ENCODE measurements around the gene SUGCT.

DNA sequence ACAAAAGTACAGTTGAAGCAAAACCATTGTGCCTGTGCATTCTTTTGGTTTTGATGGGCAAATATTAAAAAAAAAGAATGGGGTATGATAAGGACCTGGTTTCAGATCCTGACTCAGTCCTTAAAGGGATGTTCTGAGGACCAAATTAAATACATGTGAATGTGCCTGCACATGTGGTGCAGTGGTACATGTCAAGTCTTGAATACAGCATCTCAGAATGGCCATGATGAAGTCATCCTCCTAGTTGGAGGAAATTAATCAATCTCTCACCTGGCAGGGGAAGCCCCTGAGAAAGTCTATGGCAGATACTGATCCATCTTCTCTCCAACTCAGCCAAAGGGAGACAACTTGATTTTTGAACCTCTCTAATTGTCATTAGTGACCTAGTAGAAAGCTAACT lies 207.0 kb downstream of the SUGCT start:
- TF ChIP-seq, protein P1, sequence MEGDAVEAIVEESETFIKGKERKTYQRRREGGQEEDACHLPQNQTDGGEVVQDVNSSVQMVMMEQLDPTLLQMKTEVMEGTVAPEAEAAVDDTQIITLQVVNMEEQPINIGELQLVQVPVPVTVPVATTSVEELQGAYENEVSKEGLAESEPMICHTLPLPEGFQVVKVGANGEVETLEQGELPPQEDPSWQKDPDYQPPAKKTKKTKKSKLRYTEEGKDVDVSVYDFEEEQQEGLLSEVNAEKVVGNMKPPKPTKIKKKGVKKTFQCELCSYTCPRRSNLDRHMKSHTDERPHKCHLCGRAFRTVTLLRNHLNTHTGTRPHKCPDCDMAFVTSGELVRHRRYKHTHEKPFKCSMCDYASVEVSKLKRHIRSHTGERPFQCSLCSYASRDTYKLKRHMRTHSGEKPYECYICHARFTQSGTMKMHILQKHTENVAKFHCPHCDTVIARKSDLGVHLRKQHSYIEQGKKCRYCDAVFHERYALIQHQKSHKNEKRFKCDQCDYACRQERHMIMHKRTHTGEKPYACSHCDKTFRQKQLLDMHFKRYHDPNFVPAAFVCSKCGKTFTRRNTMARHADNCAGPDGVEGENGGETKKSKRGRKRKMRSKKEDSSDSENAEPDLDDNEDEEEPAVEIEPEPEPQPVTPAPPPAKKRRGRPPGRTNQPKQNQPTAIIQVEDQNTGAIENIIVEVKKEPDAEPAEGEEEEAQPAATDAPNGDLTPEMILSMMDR (IDR thresholded peaks at IDR 0.05 in 8 of 11, conservative IDR thresholded peaks at IDR 0.05 in 3 of 11) = no peak
- TF ChIP-seq POLR2A (IDR thresholded peaks at IDR 0.05) = no peak
